Immature natural killer cell (primary cell): ENCODE results near the gene NGEF. TPM values are rescaled to one million over a fixed set of nuclear protein-coding genes. Genes with fewer than 3 reads are reported as not detected.
"Not testable (repeated sequence)": the region's sequence is repeated elsewhere in the genome, so short reads cannot be mapped to it uniquely, and the experiment has no call there.

ENCODE experiments used
- DNase-seq, 3 donors: peaks; one replicate each; pipeline ENCODE4 v3.0.0; 2022; ENCODE audit warnings: mixed read lengths in 1 of 3
- H3K27ac Mint-ChIP-seq, 6 donors: one replicate each; pipeline ENCODE4 v1.8.0; 2020; ENCODE audit warnings: mixed read lengths in 6 of 6, mild to moderate bottlenecking in 5 of 6, inconsistent platforms in 4 of 6, moderate library complexity in 3 of 6
- H3K27me3 Mint-ChIP-seq, 3 donors: one replicate each; pipeline ENCODE4 v1.8.0; 2020 to 2021; ENCODE audit warnings: low read depth in 3 of 3, mild to moderate bottlenecking in 3 of 3, mixed read lengths in 3 of 3, moderate library complexity in 3 of 3, inconsistent platforms in 1 of 3
- H3K36me3 Mint-ChIP-seq, 3 donors: one replicate each; pipeline ENCODE4 v1.8.0; 2020; ENCODE audit warnings: mixed read lengths in 3 of 3, inconsistent platforms in 2 of 3, mild to moderate bottlenecking in 2 of 3
- H3K4me1 Mint-ChIP-seq, 2 donors: one replicate each; pipeline ENCODE4 v1.8.0; 2020; ENCODE audit warnings: inconsistent platforms in 2 of 2, mild to moderate bottlenecking in 2 of 2, mixed read lengths in 2 of 2, moderate library complexity in 1 of 2
- H3K4me3 Mint-ChIP-seq, 5 donors: one replicate each; pipeline ENCODE4 v1.8.0; 2020; ENCODE audit warnings: mild to moderate bottlenecking in 5 of 5, mixed read lengths in 5 of 5, inconsistent platforms in 3 of 5, moderate library complexity in 3 of 5
- H3K9me3 Mint-ChIP-seq, 6 donors: one replicate each; pipeline ENCODE4 v1.8.0; 2020; ENCODE audit warnings: mild to moderate bottlenecking in 6 of 6, mixed read lengths in 6 of 6, inconsistent platforms in 4 of 6, moderate library complexity in 3 of 6
- polyA plus RNA-seq, 3 donors: library from polyadenylated mRNA; unstranded; fragments of 300-500 nt; fragmentation: Illumina TruSeq; gene quantifications; one replicate each; pipeline ENCODE4 v1.2.3, GENCODE V29; 2021

Gene NGEF
- polyA plus RNA-seq, 3 donors from 2014 or later = not detected

- H3K4me3 Mint-ChIP-seq = no peak overlapping the region
- no peaks in the 10 kb centered on the region for H3K9me3 Mint-ChIP-seq
- H3K27ac Mint-ChIP-seq = no peak overlapping the region
- H3K27me3 Mint-ChIP-seq = peaks cover 0 to 6% (median 1%) of the 10 kb centered on the region in 3 donors
- H3K4me1 Mint-ChIP-seq = no peaks in the 10 kb centered on the region
- peaks cover 18 to 26% (median 19%) of the 10 kb centered on the region in 3 donors for H3K36me3 Mint-ChIP-seq
- DNase-seq = no peak
Observed at GRCh38 chr2:232861353-232861752, 151.7 kb downstream of the NGEF start.

GRCh38 chr2:232860593-232861241 lies 152.3 kb downstream of the NGEF start:
- DNase-seq = no peak
- peaks cover 18 to 26% (median 19%) of the 10 kb centered on the region in 3 donors for H3K36me3 Mint-ChIP-seq
- H3K4me1 Mint-ChIP-seq = no peaks in the 10 kb centered on the region
- no peak overlapping the region for H3K4me3 Mint-ChIP-seq
- H3K9me3 Mint-ChIP-seq = no peaks in the 10 kb centered on the region
- H3K27ac Mint-ChIP-seq = no peak overlapping the region
- peaks cover 0 to 6% (median 1%) of the 10 kb centered on the region in 3 donors for H3K27me3 Mint-ChIP-seq

- no peaks in the 10 kb centered on the region for H3K4me1 Mint-ChIP-seq
- H3K4me3 Mint-ChIP-seq = no peak overlapping the region
- peaks cover 18 to 26% (median 19%) of the 10 kb centered on the region in 3 donors for H3K36me3 Mint-ChIP-seq
- DNase-seq = no peak
- H3K27ac Mint-ChIP-seq = peak overlapping the region in 2 of 6 donors; percentile 34
- H3K9me3 Mint-ChIP-seq = no peaks in the 10 kb centered on the region
- peaks cover 0 to 6% (median 1%) of the 10 kb centered on the region in 3 donors for H3K27me3 Mint-ChIP-seq
Observed at GRCh38 chr2:232859385-232859916, 153.6 kb downstream of the NGEF start.

GRCh38 chr2:232857158-232857563 lies 155.9 kb downstream of the NGEF start:
- Mint-ChIP-seq H3K4me3 (no peak overlapping the region), H3K36me3 (peaks cover 18 to 29% (median 26%) of the 10 kb centered on the region in 3 donors), H3K27ac (peak overlapping the region in 2 of 6 donors; percentile 10 to 73), H3K27me3 (peaks cover 0 to 6% (median 1%) of the 10 kb centered on the region in 3 donors), H3K9me3 (no peaks in the 10 kb centered on the region), H3K4me1 (no peaks in the 10 kb centered on the region)
- DNase-seq = no peak

GRCh38 chr2:232854082-232854481 lies 159.0 kb downstream of the NGEF start:
- H3K27me3 Mint-ChIP-seq = peaks cover 0 to 4% (median 1%) of the 10 kb centered on the region in 3 donors
- no peaks in the 10 kb centered on the region for H3K4me1 Mint-ChIP-seq
- peaks cover 28 to 44% (median 39%) of the 10 kb centered on the region in 3 donors for H3K36me3 Mint-ChIP-seq
- H3K9me3 Mint-ChIP-seq = no peaks in the 10 kb centered on the region
- peak overlapping the region in 1 of 6 donors; percentile 65 for H3K27ac Mint-ChIP-seq
- no peak for DNase-seq
- no peak overlapping the region for H3K4me3 Mint-ChIP-seq

GRCh38 chr2:232852676-232853075 lies 160.4 kb downstream of the NGEF start:
- Mint-ChIP-seq H3K9me3 (no peaks in the 10 kb centered on the region), H3K27me3 (peaks cover 0 to 4% (median 0%) of the 10 kb centered on the region in 3 donors), H3K4me1 (no peaks in the 10 kb centered on the region), H3K27ac (peak overlapping the region in 2 of 6 donors; percentile 5 to 47), H3K4me3 (no peak overlapping the region), H3K36me3 (peaks cover 30 to 47% (median 39%) of the 10 kb centered on the region in 3 donors)
- DNase-seq = no peak

- Mint-ChIP-seq H3K27ac (peak overlapping the region in 1 of 6 donors; percentile 28), H3K36me3 (peaks cover 25 to 44% (median 37%) of the 10 kb centered on the region in 3 donors)
- not testable (repeated sequence) for H3K4me3 Mint-ChIP-seq, DNase-seq, H3K9me3 Mint-ChIP-seq, H3K27me3 Mint-ChIP-seq, H3K4me1 Mint-ChIP-seq
Observed at GRCh38 chr2:232852081-232852480, 161.0 kb downstream of the NGEF start.

GRCh38 chr2:232850039-232850438 lies 163.0 kb downstream of the NGEF start:
- H3K27me3 Mint-ChIP-seq = no peaks in the 10 kb centered on the region
- peaks cover 21 to 49% (median 43%) of the 10 kb centered on the region in 3 donors for H3K36me3 Mint-ChIP-seq
- peak overlapping the region in 2 of 6 donors; percentile 22 to 29 for H3K27ac Mint-ChIP-seq
- H3K4me1 Mint-ChIP-seq = no peaks in the 10 kb centered on the region
- H3K9me3 Mint-ChIP-seq = no peaks in the 10 kb centered on the region
- no peak for DNase-seq
- no peak overlapping the region for H3K4me3 Mint-ChIP-seq

GRCh38 chr2:232846055-232846454 lies 167.0 kb downstream of the NGEF start:
- H3K9me3 Mint-ChIP-seq = no peaks in the 10 kb centered on the region
- H3K4me1 Mint-ChIP-seq = no peaks in the 10 kb centered on the region
- H3K27ac Mint-ChIP-seq = peak overlapping the region in 1 of 6 donors; percentile 39
- no peaks in the 10 kb centered on the region for H3K27me3 Mint-ChIP-seq
- DNase-seq = no peak
- peaks cover 19 to 63% (median 49%) of the 10 kb centered on the region in 3 donors for H3K36me3 Mint-ChIP-seq
- H3K4me3 Mint-ChIP-seq = no peak overlapping the region

GRCh38 chr2:232843834-232844233 lies 169.2 kb downstream of the NGEF start:
- Mint-ChIP-seq H3K36me3 (peaks cover 18 to 61% (median 50%) of the 10 kb centered on the region in 3 donors), H3K27me3 (no peaks in the 10 kb centered on the region), H3K4me3 (no peak overlapping the region), H3K9me3 (no peaks in the 10 kb centered on the region), H3K27ac (no peak overlapping the region), H3K4me1 (peaks cover 12 to 15% of the 10 kb centered on the region in 2 donors)
- DNase-seq = no peak

GRCh38 chr2:232842689-232843088 lies 170.4 kb downstream of the NGEF start:
- Mint-ChIP-seq H3K27ac (peak overlapping the region in 2 of 6 donors; percentile 4 to 64), H3K4me1 (peaks cover 23 to 26% of the 10 kb centered on the region in 2 donors), H3K4me3 (no peak overlapping the region), H3K27me3 (no peaks in the 10 kb centered on the region), H3K9me3 (no peaks in the 10 kb centered on the region), H3K36me3 (peaks cover 16 to 53% (median 47%) of the 10 kb centered on the region in 3 donors)
- DNase-seq = no peak

GRCh38 chr2:232839411-232840079 lies 173.5 kb downstream of the NGEF start:
- H3K4me1 Mint-ChIP-seq = peaks cover 34 to 35% of the 10 kb centered on the region in 2 donors

GRCh38 chr2:232838406-232838874 lies 174.6 kb downstream of the NGEF start:
- H3K9me3 Mint-ChIP-seq = no peaks in the 10 kb centered on the region
- peak; percentile 19 to 31 (median 25) for DNase-seq
- peaks cover 34 to 35% of the 10 kb centered on the region in 2 donors for H3K4me1 Mint-ChIP-seq
- H3K36me3 Mint-ChIP-seq = peaks cover 10 to 62% (median 35%) of the 10 kb centered on the region in 3 donors
- H3K27me3 Mint-ChIP-seq = peaks cover 0 to 1% (median 0%) of the 10 kb centered on the region in 3 donors
- H3K4me3 Mint-ChIP-seq = peak overlapping the region; percentile 53 to 73 (median 70)
- peak overlapping the region; percentile 64 to 95 (median 94) for H3K27ac Mint-ChIP-seq

More at GRCh38 chr2:232839411-232840079, 173.5 kb downstream of the NGEF start:
- Mint-ChIP-seq H3K36me3 (peaks cover 16 to 58% (median 38%) of the 10 kb centered on the region in 3 donors), H3K9me3 (no peaks in the 10 kb centered on the region), H3K27ac (peak overlapping the region; percentile 42 to 81 (median 71)), H3K4me3 (peak overlapping the region in 1 of 5 donors; percentile 17), H3K27me3 (peaks cover 0 to 1% (median 0%) of the 10 kb centered on the region in 3 donors)
- DNase-seq = no peak
